Mucosa of descending colon (tissue), 3 donors: Measurements from ENCODE around the gene FOXP1. TPM values are rescaled to one million over a fixed set of nuclear protein-coding genes. Genes with fewer than 3 reads are reported as not detected.
A peak's percentile ranks its signal among the peaks of the same experiment; 100 is the strongest.

Source experiments
- ATAC-seq: fragments of 200-7000 bp; cut with Tn5 transposase; one replicate; pipeline ENCODE4 v1.9.1; 2020; ENCODE audit warnings: mild to moderate bottlenecking, moderate library complexity
- DNase-seq, 3 donors: peaks; one replicate each; pipeline ENCODE4 v3.0.0-alpha.2; 2020
- H3K36me3 ChIP-seq: fragments of 200-600 bp; one replicate; pipeline ENCODE4 v1.8.0; 2021; ENCODE audit warnings: low read depth, mild to moderate bottlenecking
- H3K4me1 ChIP-seq: fragments of 200-600 bp; one replicate; pipeline ENCODE4 v1.8.0; 2021; ENCODE audit warnings: low read depth, mild to moderate bottlenecking
- H3K4me3 ChIP-seq: fragments of 200-600 bp; one replicate; pipeline ENCODE4 v1.8.0; 2021; ENCODE audit warnings: mild to moderate bottlenecking
- H3K9me3 ChIP-seq: fragments of 200-600 bp; one replicate; pipeline ENCODE4 v1.8.0; 2021; ENCODE audit warnings: mild to moderate bottlenecking
- intact Hi-C, 2 donors: fragments of 100-400 bp; cut with DNase I in 1 of 2; cut with micrococcal nuclease in 1 of 2; formaldehyde crosslinking; loops; one replicate each; pipeline versions ENCODE4 v1.11.0 to v1.11.1; 2022; cut with DNase I, micrococcal nuclease
- total RNA-seq, 3 donors: library from RNA; stranded (reverse); fragmentation: NEBNext Ultra II Directional in 2 of 3; extraction: Animal tissue kit (Norgen Biotek cat#: 25700) in 2 of 3; gene quantifications; one replicate each; pipeline versions ENCODE4 v1.2.1 to v1.2.4, GENCODE V29; 2021 to 2023
- TF ChIP-seq, protein P1 (sequence below): fragments of 200-600 bp; IDR thresholded peaks from one replicate; pipeline ENCODE4 v1.8.0; 2022; ENCODE audit warnings: antibody characterized with exemption, mild to moderate bottlenecking
- donor health status: DM: no; HTN: no; CAD: no; lungs with moderate emphysema.
- donor health status: DM: no; HTN: no; CAD: no.
- donor health status: DM: no; HTN: yes; CAD: no.

Gene FOXP1
- total RNA-seq, 3 donors from 2014 or later = 133 to 217 (median 214) TPM

DNA sequence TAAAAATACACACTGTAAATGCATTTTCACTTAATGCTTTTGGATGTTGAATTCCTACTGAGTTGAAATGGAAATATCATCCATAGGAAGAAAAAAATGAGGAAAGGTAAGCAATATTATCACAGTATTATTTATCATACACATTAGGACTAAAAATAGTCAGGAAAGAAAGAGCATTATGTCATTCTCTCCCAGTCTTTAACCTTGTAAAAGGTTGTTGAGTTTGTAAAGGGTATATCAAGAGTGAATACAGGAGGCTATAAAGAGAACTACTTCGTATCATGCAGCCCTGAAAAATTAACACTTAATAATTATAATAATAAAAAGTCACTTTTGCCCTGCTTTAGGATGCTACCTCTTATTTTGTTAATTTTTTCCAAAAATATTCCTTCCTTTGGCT lies 395.8 kb downstream of the FOXP1 start:
- Histone ChIP-seq H3K36me3 (peaks cover 6% of the 10 kb centered on the region), H3K4me3 (no peak overlapping the region), H3K4me1 (peaks cover 11% of the 10 kb centered on the region), H3K9me3 (no peaks in the 10 kb centered on the region)
- intact Hi-C loops = no loop called here
- ATAC-seq = no peak
- TF ChIP-seq, protein P1, sequence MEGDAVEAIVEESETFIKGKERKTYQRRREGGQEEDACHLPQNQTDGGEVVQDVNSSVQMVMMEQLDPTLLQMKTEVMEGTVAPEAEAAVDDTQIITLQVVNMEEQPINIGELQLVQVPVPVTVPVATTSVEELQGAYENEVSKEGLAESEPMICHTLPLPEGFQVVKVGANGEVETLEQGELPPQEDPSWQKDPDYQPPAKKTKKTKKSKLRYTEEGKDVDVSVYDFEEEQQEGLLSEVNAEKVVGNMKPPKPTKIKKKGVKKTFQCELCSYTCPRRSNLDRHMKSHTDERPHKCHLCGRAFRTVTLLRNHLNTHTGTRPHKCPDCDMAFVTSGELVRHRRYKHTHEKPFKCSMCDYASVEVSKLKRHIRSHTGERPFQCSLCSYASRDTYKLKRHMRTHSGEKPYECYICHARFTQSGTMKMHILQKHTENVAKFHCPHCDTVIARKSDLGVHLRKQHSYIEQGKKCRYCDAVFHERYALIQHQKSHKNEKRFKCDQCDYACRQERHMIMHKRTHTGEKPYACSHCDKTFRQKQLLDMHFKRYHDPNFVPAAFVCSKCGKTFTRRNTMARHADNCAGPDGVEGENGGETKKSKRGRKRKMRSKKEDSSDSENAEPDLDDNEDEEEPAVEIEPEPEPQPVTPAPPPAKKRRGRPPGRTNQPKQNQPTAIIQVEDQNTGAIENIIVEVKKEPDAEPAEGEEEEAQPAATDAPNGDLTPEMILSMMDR = no peak
- DNase-seq = no peak

DNA sequence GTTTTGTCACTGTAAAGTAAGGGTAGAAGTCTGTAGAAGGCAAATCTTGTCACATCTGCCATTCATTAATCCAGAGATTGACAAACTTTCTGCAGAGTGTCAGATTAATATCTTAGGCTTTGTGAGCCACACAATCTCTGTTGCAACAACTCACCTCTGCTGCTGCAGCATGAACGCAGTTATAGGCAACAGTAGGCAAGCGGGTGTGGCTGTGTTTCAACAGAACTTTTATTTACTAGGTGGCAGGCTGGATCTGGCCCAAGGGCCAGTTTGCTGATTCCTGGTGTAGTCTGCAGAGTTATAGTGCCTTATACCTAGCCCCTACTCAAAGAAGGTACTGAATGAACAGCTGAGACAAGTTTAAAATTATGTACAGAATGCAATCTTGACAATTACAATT lies 396.7 kb downstream of the FOXP1 start:
- ATAC-seq (peak; percentile 78), DNase-seq (peak in 2 of 3 donors; percentile 32 to 54)
- Histone ChIP-seq H3K36me3 (peaks cover 6% of the 10 kb centered on the region), H3K9me3 (no peaks in the 10 kb centered on the region), H3K4me3 (no peak overlapping the region), H3K4me1 (peaks cover 11% of the 10 kb centered on the region)
- intact Hi-C loops = no loop called here
- TF ChIP-seq, protein P1 = no peak

DNA sequence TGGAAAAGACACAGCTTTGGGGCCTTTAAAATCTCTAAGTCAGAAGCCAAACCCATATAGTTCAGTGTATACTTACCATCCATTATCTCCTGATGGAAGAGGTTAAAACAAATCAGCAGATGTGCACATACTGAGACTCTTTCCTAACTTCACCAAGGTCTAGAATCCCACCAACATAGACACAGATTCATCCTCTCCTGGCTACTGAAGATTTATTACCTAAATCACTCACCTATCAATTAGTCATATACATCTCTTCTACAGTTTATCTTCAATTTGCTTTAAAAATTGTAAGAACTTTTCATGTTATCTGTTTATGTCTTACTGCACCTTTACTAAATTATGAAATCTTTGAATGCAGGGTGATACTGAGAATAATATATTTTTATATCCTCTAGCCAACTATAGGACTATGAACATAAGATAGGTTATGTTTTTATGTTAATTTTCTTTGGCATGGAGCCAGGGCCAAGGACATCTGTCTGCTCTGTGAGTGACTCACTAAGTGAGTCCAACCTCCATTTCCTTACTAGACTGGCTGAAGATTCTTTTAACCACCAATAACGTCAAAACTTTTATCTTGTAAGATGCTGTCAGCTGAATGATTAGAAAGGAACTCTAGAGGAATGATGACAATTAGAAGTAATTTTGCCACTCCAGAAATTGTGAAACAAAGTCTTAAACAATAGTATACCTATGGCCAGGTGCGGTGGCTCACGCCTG lies 397.6 kb downstream of the FOXP1 start:
- TF ChIP-seq, protein P1 = no peak
- DNase-seq (peak in 1 of 3 donors; percentile 60), ATAC-seq (peak; percentile 88)
- H3K9me3 ChIP-seq = no peaks in the 10 kb centered on the region
- no peak overlapping the region for H3K4me3 ChIP-seq
- peaks cover 6% of the 10 kb centered on the region for H3K36me3 ChIP-seq
- intact Hi-C loops = no loop called here
- peaks cover 11% of the 10 kb centered on the region for H3K4me1 ChIP-seq

DNA sequence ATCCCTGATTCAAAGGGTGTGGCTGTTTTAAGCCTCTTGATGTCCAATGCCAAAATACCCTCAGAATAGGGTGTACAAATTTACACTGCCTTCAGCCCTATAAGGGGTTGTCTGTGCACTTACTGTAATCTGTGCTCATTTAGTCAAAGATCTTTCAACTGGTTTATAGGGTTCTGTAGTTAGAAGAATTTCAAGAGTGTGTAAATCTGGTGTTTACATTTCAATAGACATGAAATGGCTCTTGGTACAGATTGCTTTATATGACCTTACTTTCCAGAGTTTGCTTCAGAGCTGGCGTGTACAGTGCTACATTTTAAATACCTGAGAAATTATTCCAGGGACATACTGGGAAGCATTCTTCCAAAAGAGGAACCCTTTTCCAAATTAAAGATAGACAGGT lies 399.3 kb downstream of the FOXP1 start:
- TF ChIP-seq, protein P1 = no peak
- intact Hi-C loops = no loop called here
- Histone ChIP-seq H3K4me1 (peaks cover 11% of the 10 kb centered on the region), H3K36me3 (peaks cover 6% of the 10 kb centered on the region), H3K9me3 (no peaks in the 10 kb centered on the region), H3K4me3 (no peak overlapping the region)
- peak; percentile 34 for ATAC-seq
- no peak for DNase-seq

DNA sequence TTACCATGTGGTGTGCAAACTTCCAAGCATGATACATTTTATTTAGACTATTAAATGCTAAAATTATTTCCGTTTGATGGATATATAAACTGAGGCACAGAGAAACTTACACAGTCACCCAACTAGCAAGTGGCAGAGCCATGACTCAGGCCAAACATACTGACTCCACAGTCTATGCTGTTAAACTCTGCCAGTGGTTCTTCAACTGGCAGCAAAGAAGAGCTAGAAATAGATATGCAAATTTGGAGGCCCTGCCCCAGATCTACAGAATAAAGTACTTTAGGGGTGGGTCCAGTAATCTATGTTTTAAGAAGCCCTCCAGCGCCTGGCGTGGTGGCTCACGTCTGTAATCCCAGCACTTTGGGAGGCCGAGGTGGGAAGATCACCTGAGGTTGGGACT lies 400.0 kb downstream of the FOXP1 start:
- no peak for DNase-seq
- H3K4me3 ChIP-seq = no peak overlapping the region
- H3K9me3 ChIP-seq = no peaks in the 10 kb centered on the region
- H3K36me3 ChIP-seq = peaks cover 6% of the 10 kb centered on the region
- peaks cover 11% of the 10 kb centered on the region for H3K4me1 ChIP-seq
- ATAC-seq = no peak
- TF ChIP-seq, protein P1 = no peak
- intact Hi-C loops = no loop called here
